ENCODE measurements around the gene PPP2R3B. TPM values are rescaled to one million over a fixed set of nuclear protein-coding genes. Genes with fewer than 3 reads are reported as not detected.

PPP2R3B gene
- total RNA-seq, 1 donor from 2014 or later = 28.2 TPM

- Mint-ChIP-seq H3K36me3 (ENCODE audit: unreplicated experiment) (peaks cover 2% of the 10 kb centered on the region), H3K27me3 (ENCODE audit: unreplicated experiment) (no peaks in the 10 kb centered on the region), H3K4me3 (ENCODE audit: unreplicated experiment) (peak overlapping the region; percentile 62), H3K9me3 (ENCODE audit: unreplicated experiment) (no peaks in the 10 kb centered on the region), H3K4me1 (ENCODE audit: unreplicated experiment) (peaks cover 11% of the 10 kb centered on the region), H3K27ac (ENCODE audit: unreplicated experiment) (peak overlapping the region; percentile 76)
- TF ChIP-seq, protein P1, sequence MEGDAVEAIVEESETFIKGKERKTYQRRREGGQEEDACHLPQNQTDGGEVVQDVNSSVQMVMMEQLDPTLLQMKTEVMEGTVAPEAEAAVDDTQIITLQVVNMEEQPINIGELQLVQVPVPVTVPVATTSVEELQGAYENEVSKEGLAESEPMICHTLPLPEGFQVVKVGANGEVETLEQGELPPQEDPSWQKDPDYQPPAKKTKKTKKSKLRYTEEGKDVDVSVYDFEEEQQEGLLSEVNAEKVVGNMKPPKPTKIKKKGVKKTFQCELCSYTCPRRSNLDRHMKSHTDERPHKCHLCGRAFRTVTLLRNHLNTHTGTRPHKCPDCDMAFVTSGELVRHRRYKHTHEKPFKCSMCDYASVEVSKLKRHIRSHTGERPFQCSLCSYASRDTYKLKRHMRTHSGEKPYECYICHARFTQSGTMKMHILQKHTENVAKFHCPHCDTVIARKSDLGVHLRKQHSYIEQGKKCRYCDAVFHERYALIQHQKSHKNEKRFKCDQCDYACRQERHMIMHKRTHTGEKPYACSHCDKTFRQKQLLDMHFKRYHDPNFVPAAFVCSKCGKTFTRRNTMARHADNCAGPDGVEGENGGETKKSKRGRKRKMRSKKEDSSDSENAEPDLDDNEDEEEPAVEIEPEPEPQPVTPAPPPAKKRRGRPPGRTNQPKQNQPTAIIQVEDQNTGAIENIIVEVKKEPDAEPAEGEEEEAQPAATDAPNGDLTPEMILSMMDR (IDR thresholded peaks at IDR 0.05) = peak; percentile 48
- no peak for DNase-seq (ENCODE audit: extremely low spot score, unreplicated experiment)
Measured at GRCh38 chrX:413322-414201, 26.9 kb upstream of the PPP2R3B start.

DNA sequence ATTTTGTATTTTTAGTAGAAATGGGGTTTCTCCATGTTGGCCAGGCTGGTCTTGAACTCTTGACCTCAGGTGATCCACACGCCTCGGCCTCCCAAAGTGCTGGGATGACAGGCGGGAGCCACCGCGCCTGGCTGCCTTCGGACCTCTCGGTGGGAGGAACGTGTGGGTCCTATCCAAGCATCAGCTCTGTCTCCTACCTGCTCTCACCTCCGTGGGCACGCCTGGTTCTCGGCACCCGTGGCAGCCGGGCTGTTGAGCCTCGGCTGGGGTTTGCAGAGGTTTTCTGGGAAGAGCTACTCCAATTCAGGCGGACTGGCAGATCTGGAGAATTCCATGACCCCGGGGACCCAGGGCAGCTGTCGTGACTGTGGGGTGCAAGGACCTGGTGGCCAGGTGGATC, 23.6 kb upstream of the PPP2R3B start:
- Mint-ChIP-seq H3K27me3 (ENCODE audit: unreplicated experiment) (no peaks in the 10 kb centered on the region), H3K4me1 (ENCODE audit: unreplicated experiment) (peaks cover 11% of the 10 kb centered on the region), H3K9me3 (ENCODE audit: unreplicated experiment) (no peaks in the 10 kb centered on the region), H3K36me3 (ENCODE audit: unreplicated experiment) (peaks cover 2% of the 10 kb centered on the region), H3K4me3 (ENCODE audit: unreplicated experiment) (no peak overlapping the region), H3K27ac (ENCODE audit: unreplicated experiment) (no peak overlapping the region)
- TF ChIP-seq, protein P1 (IDR thresholded peaks at IDR 0.05) = no peak
- DNase-seq (ENCODE audit: extremely low spot score, unreplicated experiment) = no peak

DNA sequence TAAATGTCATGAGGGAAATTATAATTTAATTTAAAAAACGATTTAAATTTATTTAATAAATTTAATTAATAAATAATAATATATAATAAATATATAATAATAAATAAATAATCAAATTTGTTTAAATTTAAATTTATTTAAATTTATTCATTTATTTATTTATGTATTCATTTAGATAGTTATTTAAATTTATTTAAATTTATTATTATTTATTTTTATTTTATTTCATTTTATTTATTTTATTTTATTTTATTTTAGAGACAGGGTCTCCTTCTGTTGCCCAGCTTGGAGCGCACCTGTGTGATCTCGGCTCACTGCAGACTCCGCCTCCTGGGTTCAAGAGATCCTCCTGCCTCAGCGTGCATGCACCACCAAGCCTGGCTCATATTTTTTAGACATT, 18.4 kb upstream of the PPP2R3B start:
- Mint-ChIP-seq H3K4me1 (ENCODE audit: unreplicated experiment) (no peaks in the 10 kb centered on the region), H3K27me3 (ENCODE audit: unreplicated experiment) (no peaks in the 10 kb centered on the region), H3K9me3 (ENCODE audit: unreplicated experiment) (no peaks in the 10 kb centered on the region), H3K27ac (ENCODE audit: unreplicated experiment) (no peak overlapping the region), H3K36me3 (ENCODE audit: unreplicated experiment) (peaks cover 2% of the 10 kb centered on the region), H3K4me3 (ENCODE audit: unreplicated experiment) (no peak overlapping the region)
- no peak for DNase-seq (ENCODE audit: extremely low spot score, unreplicated experiment)
- TF ChIP-seq, protein P1 (IDR thresholded peaks at IDR 0.05) = no peak

- H3K4me3 Mint-ChIP-seq (ENCODE audit: unreplicated experiment) = no peak overlapping the region
- H3K36me3 Mint-ChIP-seq (ENCODE audit: unreplicated experiment) = peaks cover 2% of the 10 kb centered on the region
- TF ChIP-seq, protein P1 (IDR thresholded peaks at IDR 0.05) = no peak
- DNase-seq (ENCODE audit: extremely low spot score, unreplicated experiment) = no peak
- no peaks in the 10 kb centered on the region for H3K9me3 Mint-ChIP-seq (ENCODE audit: unreplicated experiment)
- H3K4me1 Mint-ChIP-seq (ENCODE audit: unreplicated experiment) = no peaks in the 10 kb centered on the region
- no peak overlapping the region for H3K27ac Mint-ChIP-seq (ENCODE audit: unreplicated experiment)
- no peaks in the 10 kb centered on the region for H3K27me3 Mint-ChIP-seq (ENCODE audit: unreplicated experiment)
Measured at GRCh38 chrX:404656-405055, 17.9 kb upstream of the PPP2R3B start.

DNA sequence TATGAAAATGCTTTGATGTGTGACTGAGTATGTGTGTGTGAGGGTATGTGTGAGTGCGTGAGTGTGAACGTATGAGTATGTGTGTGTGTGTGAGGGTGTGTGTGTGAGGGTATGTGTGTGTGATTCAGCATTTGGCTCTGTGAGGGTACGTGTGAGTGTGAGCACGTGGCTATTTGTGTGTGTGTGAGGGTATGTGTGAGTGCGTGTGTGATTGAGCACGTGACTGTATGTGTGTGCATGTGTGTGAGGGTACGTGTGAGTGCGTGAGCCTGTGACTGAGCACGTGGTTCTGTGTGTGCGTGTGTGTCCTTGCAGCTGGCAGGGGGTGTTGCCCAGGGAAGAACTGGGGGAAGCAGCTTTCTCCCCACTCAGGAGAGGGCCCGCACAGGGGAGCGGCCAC, 16.1 kb upstream of the PPP2R3B start:
- Mint-ChIP-seq H3K27ac (ENCODE audit: unreplicated experiment) (no peak overlapping the region), H3K4me1 (ENCODE audit: unreplicated experiment) (peaks cover 5% of the 10 kb centered on the region), H3K4me3 (ENCODE audit: unreplicated experiment) (no peak overlapping the region), H3K36me3 (ENCODE audit: unreplicated experiment) (no peaks in the 10 kb centered on the region), H3K9me3 (ENCODE audit: unreplicated experiment) (no peaks in the 10 kb centered on the region), H3K27me3 (ENCODE audit: unreplicated experiment) (no peaks in the 10 kb centered on the region)
- DNase-seq (ENCODE audit: extremely low spot score, unreplicated experiment) = no peak
- TF ChIP-seq, protein P1 (IDR thresholded peaks at IDR 0.05) = no peak
